Measurements from ENCODE around the gene RALY.

GRCh38 chr20:33994222-33994913 lies 657 bp downstream of the RALY start:
- TF ChIP-seq CTCF (conservative IDR thresholded peaks at IDR 0.05) (no peak), EZH2 (IDR thresholded peaks at IDR 0.05; ENCODE audit: low read depth) (no peak)
